GM12875 (cell line): ENCODE results near the gene LCLAT1.

Experiments
- H3K4me3 ChIP-seq: one replicate; pipeline ENCODE4 v1.5.1; 2011; ENCODE audit warnings: low read depth, low read length, control low read depth
- CTCF ChIP-seq: IDR thresholded peaks from 2 replicates; pipeline ENCODE4 v1.5.1; 2011; ENCODE audit warnings: low read depth, mild to moderate bottlenecking, control low read depth, inconsistent platforms, low read length, moderate library complexity, borderline replicate concordance; ENCODE audit not compliant: insufficient read depth

Gene LCLAT1

GRCh38 chr2:30434708-30435107, 12.3 kb upstream of the LCLAT1 start:
- no peak for TF ChIP-seq CTCF
- H3K4me3 ChIP-seq, result no peak overlapping the region

- H3K4me3 ChIP-seq, result no peak overlapping the region
- no peak for TF ChIP-seq CTCF
Observed at GRCh38 chr2:30436859-30437435, 10.1 kb upstream of the LCLAT1 start.

- TF ChIP-seq CTCF, result no peak
- H3K4me3 ChIP-seq, result no peak overlapping the region
Observed at GRCh38 chr2:30437809-30438548, 9.1 kb upstream of the LCLAT1 start.

- no peak overlapping the region for H3K4me3 ChIP-seq
- no peak for TF ChIP-seq CTCF
Observed at GRCh38 chr2:30439296-30439695, 7.8 kb upstream of the LCLAT1 start.

- no peak for TF ChIP-seq CTCF
- no peak overlapping the region for H3K4me3 ChIP-seq
Observed at GRCh38 chr2:30439879-30440278, 7.2 kb upstream of the LCLAT1 start.

- TF ChIP-seq CTCF, result no peak
- H3K4me3 ChIP-seq, result no peak overlapping the region
Observed at GRCh38 chr2:30441023-30441422, 6.0 kb upstream of the LCLAT1 start.

- TF ChIP-seq CTCF, result no peak
- H3K4me3 ChIP-seq, result no peak overlapping the region
Observed at GRCh38 chr2:30443081-30443480, 4.0 kb upstream of the LCLAT1 start.
